ENCODE measurements around the gene AHCYL2. TPM values are rescaled to one million over a fixed set of nuclear protein-coding genes. Genes with fewer than 3 reads are reported as not detected.
"Not testable (repeated sequence)": the region's sequence is repeated elsewhere in the genome, so short reads cannot be mapped to it uniquely, and the experiment has no call there.

AHCYL2 gene
- total RNA-seq, 1 donor from 2014 or later = 13.6 TPM

DNA sequence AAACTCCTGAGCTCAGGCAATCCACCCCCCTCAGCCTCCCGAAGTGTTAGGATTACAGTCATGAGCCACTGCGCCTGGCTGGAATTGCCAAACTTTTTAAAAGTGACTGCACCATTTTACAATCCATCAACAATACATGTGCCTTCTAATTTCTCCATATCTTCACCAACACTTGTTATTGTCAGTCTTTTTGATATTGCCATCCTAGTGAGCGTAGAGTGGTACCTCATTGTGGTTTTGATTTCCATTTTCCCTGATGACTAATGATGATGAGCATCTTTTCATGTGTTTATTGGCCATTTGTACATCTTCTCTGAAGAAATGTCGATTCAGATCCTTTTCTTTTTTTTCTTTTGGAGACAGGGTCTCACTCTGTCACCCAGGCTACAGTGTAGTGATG lies 187.7 kb downstream of the AHCYL2 start:
- DNase-seq (ENCODE audit: low spot score) = no peak

DNA sequence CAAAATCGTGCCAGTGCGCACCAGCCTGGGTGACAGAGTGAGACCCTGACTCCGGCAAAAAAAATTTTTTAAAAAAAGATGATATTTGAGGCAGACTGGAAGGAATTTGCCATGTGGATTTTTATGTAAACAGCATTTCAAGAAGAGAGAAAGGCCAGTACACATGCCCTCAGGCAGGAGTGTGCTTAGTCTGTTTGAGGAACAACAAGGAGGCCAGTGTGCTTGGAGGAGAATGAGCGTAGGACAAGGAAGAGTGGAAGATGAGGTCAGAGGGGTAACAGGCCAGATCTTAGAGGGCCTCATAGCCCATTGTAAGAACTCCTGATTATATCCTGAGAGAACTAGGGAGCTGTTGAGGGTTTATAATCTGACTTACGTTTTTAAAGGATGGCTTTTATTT lies 192.2 kb downstream of the AHCYL2 start:
- no peak for DNase-seq (ENCODE audit: low spot score)

DNA sequence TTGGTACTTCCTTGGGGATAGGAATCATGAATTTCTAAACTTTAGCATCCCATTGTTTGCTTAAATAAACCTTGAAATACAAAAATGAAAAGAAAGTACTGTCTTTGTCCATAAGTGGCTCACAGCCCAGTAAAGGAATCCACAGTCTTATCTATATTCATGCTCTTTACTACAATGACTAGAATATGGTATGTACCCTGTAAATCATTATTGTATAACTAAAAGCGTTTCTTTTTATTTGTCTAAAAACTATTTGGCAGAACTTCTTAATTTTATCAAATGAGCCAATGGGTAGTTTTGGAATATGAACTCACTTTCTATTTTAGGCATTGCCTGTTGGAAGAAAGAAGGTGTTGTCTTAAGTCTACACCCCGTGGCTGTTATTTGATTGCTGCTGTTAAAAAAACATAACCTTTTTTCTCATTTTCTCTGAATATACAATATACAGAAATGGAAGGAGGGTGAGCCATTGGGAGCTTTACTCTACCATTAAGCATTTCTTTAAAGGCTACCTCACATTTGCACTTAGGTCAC lies 197.0 kb downstream of the AHCYL2 start:
- DNase-seq (ENCODE audit: low spot score) = no peak

DNA sequence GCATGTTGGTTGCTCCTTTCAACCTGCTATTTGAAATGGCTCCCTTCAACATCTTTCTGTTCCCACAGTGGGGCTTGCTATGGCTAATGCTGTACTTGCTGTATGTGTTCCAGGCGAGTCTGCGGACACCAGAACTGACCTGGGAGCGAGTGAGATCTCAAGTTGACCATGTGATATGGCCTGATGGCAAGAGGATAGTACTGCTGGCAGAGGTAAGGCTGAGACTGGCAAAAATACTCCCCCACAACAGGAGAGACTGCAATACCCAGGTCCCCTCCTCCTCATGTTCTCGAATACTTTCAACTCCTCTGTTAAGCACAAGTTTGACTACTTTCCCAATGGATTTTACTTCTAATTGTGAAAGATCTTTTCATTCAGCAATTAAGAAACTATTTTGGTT lies 197.9 kb downstream of the AHCYL2 start:
- DNase-seq (ENCODE audit: low spot score) = no peak

DNA sequence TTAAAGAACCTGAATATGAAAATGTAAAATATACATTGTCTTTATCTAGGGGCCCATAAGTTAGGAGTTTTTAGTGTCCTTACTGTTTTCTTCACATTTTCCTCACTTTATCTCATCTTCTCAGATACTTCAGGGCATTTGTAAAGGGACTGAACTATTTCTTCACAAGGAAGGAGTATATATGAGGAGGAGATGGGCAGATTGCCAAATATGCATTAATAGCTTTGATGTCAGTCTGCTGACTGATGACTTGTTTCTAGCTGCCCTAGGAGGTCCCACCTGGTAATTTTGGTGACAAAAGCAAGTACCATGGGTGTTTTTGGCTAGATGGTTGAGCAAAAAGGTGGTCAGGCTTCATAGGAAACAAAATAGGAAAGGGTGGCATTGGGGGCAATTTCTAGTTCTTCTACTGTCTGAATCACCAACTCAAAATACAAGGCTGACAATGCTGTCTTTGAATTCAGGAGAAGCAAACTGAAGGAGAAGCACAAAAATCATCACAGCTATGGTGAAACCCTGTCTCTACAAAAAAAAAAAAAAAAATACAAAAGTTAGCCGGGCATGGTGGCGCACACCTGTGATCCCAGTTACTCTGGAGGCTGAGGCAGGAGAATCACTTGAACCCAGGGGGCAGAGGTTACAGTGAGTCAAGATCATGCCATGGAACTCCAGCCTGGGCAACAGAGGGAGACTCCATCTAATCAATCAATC lies 199.0 kb downstream of the AHCYL2 start:
- DNase-seq (ENCODE audit: low spot score) = no peak

DNA sequence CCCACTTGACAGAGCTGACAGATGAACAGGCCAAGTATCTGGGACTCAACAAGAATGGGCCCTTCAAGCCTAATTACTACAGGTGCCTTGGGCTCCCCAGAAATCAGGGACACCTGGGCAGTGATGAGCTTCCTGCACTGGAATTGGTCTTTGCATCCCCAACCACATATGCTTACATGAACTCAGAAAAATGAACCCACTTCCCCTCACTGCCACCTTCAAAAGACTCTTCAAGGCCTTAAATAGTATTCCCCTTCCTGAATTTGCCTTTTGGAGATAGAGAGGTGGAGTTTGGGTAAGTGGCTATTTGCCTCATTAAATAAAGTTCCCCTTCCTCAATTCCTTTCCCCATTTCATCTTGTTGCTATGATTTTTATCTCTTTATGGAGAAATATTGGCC lies 201.7 kb downstream of the AHCYL2 start:
- DNase-seq (ENCODE audit: low spot score) = no peak

DNA sequence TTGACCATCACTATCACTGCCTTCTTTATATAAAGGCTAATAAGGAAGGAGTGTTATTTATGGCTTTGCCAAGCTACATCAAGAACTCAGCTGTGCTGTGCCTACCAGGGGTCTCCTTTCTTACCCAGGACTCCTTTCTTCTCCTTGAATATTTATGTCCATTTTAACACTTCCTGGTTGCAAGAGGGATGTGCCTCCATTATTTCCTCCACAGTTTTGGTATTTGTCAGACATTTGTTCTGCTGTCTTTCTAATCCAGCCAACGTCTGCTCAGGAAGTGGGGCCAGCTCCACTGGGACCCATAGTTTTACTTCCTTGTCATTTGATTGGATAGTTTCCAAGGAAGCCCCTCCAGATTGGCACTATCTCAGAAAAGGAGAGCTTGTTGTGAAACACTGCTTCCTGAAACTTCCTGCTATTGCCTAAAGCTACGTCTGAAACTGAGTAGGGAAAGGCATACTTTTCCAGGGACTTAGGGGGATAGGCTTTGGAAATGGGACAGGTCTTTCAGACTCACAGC lies 202.8 kb downstream of the AHCYL2 start:
- DNase-seq (ENCODE audit: low spot score) = no peak

DNA sequence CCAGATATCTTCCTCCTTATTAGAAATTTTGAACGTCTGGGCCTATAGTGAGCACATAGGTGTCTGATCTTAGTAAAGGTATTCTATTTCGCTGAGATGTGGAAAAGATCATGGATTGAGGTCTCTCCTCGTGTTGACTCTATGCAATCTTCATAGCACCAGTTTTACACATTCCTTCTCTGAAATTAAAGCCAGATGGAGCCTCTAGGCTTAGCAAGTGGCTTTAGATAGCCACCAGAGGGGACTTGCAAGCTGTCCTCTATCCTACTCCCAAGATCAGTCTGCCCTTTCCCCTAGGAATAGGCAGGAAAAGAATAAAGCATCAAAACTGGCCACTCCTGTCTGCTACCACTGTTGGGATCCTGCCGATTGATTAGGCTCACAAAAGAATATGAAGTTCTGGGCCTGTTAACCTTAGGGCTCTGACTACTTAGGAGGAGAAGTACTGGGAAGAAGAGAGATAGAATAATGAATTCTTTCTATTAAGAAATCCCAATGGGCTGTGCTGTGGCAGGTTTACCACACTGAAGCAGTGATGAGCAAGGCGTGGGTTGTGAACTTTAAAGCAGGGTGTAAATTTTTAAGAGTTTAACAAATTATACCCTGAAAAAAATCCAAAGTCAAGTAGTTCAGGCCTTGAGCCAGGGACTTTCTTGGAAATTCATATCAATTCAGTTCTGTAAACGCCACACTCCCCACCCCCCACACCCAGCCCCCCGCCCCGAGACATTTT lies 207.2 kb downstream of the AHCYL2 start:
- no peak for DNase-seq (ENCODE audit: low spot score)

DNA sequence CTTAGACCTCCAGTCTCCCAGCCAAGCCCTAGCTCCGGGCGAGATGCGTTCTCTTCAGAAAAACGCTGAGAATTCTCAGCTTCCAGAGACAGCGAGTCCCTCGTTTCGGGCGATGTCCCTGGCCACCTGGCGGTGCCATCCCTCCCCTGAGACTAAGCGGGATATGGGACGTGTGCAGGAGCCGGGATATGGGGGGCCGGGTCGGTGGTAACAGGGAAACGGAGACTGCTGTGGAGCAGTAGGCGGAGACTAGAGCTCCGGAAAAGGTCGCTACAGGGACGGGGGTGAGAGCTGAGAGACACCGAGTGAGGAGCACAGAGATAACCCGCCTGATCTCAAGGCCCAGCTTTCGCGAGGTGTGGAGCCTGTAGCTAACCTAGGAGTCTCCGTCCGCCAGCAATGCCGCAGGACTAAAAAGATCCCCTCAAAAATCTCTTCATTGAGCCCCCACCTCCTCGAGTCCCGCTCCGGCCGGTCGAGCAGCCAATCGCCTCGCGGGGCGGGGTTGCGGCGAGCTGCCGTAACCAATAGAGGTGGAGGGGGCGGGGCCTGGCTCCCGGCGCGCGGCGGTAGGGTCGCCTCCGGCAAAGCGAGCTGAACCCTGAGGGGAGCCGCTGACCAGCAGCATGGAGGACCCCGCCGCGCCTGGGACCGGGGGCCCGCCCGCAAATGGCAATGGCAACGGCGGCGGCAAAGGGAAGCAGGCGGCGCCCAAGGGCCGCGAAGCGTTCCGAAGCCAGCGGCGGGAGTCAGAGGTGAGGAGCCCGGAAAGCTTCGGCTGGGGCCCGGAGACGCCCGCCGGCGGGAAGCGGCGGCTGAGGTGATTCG lies 209.2 kb downstream of the AHCYL2 start, which contains the start of gene STRIP2:
STRIP2 (plus strand) TSS at position 586 of the 828 bp plus-strand sequence; CDS start at position 627, 41 bp downstream.
- DNase-seq (ENCODE audit: low spot score) = peak; percentile 95

DNA sequence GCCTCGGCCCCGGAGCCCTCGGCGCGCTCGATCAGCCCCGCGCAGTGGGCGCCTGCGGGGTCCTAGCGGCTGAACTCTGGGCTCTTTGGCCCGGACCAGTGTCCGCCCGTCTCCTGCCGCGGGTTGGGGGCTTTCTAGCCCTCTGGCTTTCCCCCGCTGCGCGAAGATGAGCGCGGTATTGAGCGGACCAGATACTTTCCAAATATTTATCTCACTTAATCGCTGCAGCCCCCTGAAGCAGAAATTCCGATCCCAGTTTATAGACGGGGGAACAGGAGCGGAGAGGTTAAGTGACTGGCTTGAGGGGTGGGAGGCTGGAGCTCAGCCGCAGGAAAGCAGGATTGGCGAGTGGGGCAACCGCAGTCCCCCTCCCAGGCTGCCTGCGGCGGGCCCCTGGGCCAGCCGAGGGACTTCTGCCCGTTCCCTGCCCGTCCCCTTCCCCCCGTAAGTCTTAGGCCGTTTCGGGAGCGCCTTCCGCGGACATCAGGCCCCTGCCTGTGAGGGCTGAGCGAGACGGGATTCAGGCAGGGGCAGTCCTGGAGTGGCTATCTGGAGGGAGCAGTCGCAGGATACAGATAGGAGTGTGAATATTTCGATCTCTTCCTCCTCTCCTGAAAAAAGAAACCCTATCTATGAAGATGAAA lies 210.0 kb downstream of the AHCYL2 start:
- no peak for DNase-seq (ENCODE audit: low spot score)

DNA sequence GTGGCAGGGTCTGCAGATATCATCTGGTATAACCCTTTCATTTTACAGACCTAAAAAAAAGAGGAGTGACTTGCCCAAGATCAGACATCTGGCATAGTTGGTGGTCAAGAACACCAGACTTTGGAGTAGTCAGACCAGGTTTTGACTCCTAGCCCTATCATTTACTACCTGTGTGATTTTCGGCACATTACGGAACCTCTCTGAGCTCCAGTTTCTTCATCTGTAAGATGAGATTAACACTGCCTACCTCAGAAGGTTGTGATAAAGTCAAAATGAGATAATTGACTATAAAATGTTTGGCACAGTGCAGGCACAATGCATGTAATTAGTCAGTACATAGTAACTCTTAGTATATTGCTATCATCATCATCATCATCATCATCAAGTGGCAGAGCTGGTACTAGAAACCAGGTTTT lies 210.6 kb downstream of the AHCYL2 start:
- DNase-seq (ENCODE audit: low spot score) = no peak

DNA sequence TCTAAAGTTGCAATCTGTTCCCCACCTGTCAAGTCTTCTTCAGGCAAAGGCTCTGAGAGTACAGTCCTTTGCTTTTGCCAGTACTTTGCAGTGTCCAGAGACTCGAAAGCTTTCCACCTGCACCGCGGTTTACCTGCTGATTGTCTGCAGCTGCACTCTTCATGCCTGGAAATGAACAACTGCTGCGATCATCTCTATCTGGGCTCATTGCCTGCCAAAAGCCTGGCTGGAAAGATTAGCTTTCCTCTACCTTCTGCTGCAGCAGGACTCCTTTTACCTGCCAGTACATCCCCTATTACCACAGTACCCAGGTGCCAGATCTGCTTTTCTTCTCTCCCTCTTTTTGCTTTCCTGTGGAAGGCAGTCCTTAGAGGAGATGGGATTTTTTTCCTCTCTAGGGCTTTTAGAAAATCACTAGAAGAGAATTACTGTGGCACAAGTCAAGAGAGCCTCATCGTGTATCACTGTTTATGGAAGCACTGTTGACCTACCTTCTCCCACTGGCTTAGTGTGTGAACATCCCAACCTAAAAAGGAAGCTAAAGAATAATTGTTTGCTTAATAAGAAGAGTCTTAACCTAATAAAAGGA lies 211.6 kb downstream of the AHCYL2 start:
- no peak for DNase-seq (ENCODE audit: low spot score)

DNA sequence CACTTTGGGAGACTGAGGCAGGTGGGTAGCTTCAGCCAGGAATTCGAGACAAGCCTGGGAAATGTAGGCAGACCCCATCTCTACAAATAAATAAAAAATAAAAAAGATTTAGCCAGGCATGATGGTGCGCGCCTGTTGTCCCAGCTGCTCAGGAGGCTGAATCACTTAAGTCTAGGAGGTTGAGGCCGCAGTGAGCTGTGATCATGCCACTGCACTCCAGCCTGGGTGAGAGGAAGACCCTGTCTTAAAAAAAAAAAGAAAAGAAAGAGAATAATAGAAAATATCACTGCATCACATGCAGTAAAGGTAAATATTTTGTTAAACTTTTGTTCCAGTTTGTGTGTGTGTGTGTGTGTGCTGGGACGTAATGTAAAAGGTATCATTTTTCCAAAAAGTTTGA lies 212.4 kb downstream of the AHCYL2 start:
- DNase-seq (ENCODE audit: low spot score) = no peak

DNA sequence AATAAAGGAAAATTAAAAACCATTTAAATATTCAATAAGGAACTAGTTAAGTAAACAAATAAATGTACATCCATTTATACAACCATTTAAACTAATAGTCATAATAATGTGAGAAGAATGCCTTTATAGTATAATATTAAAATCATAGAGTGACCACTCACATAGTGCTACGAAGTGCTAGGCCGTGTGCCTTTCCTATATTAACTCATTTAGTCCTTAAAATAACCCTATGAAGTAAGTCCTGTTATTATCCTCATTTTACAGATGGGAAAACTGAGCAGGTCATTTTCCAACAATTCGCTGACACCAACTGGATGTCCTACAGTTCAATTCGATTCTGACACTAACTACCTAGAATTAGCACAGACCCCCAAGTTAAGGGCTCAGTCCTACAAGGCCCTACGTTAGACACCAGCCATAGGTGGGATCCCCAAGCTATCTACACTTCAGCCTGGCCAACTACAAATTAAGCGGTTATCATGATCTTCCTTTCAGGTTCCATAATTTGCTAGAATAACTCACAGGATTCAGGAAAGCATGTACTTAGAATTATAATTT lies 213.5 kb downstream of the AHCYL2 start:
- DNase-seq (ENCODE audit: low spot score) = no peak

DNA sequence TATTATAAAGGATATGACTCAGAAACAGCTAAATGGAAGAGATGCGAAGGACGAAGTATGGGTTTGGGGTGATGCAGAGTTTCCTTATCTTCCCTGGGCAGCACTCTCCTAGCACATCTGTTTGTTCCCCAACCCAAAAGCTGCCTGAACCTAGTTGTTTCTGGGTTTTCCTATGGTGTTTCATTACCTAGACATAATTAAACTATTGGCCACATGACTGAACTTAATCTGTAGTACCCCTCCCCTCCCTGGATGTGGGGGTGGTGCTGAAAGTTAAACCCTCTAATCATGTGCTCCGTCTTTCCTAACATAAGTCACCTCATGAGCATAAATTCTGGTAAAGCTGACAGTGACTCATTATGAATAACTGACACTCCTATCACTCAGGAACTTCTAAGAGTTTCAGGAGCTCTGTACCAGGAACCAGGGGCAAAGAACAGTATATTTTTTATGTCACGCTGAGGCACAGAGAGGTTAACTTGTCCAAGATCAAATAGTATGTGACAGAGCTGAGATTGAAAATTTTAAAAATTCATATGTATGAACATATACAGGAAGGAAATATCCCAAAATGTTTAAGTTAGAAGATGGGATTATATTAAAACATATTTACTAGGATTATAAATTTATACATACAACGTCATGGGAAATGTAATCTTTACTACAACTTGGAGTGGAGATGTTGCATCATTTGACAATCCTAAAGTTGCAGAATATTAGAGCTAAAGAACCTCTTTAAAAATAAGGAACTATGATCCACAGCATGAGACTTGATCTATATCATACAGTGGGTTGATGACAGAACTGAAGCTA lies 214.2 kb downstream of the AHCYL2 start:
- no peak for DNase-seq (ENCODE audit: low spot score)

DNA sequence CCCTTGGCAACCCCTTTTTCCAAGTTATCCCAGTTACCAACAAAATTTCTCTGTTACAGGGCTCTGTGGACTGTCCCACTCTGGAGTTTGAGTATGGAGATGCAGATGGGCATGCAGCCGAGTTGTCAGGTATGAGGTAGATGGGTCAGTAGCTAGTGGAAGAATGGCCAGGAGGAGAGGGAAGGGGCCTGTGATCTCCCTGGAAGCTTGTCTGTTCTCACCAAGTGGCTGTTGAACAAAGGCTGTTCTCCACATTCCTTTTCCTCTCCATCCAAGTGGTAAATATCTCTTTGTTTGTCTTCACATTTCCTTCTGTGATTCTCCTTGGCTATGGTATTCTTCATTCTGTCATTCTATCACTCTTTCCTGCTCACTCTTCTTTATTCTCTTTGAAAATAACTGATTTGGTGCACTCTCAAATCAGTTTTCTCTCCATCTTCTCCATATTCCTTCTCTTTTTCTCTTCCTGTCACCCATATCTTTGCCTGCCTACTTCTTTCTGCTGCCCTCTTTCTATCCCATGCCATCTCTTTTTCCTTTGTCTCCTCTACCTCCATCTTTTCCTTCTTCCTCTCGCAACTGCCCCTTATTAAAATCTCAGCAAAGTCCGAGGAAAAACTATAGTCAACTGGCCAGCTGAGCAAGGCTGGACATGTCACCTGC lies 215.3 kb downstream of the AHCYL2 start:
- DNase-seq (ENCODE audit: low spot score) = no peak

DNA sequence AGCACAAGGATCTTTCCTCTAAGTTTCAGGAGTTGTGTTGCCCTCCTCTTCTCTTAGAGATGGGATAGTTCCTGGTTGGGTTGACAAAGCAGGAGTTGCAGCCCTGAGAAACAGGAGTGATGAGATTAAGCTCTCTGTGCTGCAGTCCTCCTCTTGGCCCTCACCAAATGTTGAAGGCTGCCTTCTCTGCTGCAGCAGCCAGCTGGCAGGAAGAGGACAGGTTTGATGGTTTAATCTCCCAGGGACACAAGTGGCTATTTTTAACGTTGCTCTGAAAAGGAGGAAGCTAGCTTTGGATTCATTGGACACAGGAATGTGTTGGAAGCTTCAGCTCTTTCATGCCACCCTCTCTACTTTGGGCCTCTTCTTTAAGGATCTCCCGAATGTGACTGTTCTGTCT lies 218.8 kb downstream of the AHCYL2 start:
- DNase-seq (ENCODE audit: low spot score) = no peak

DNA sequence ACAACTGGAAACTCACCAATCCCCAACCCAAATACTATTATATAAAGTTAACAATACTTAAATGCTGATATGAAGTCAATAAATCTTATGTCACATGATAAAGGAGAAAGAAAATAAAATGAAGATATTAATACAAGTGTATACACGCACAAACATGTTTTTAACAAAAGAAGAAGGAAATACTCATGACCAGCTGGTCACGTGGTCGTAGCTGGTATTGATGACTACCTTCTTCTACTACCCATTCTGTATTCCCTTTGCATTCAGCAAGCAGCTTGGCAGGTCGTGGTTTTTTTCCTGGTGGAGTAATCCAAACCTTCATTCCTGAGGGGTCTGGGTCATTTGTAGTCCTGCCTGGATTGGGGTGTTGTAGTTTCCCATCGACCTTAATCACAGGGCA lies 219.9 kb downstream of the AHCYL2 start:
- DNase-seq (ENCODE audit: low spot score) = not testable (repeated sequence)

DNA sequence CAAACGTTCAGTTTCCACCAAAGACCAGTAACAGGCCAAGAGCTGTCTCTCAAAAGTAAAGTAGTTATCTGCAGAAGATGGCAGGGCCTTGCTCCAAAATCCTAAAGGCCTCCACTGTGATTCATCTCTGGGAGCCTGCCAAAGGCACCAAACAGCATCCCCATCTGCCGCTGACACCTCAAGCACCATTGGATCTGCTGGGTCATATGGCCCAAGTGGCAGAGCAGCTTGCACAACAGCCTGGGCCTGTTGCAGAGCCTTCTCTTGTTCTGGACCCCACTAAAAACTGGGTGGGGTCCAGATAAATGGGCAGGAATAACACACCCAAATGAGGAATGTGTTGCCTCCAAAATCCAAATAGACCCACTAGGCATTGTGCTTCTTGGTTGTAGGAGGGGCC lies 222.1 kb downstream of the AHCYL2 start:
- not testable (repeated sequence) for DNase-seq (ENCODE audit: low spot score)
